Upper lobe of right lung (tissue), 1 donor: ENCODE measurements around the gene NOS2. TPM values are rescaled to one million over a fixed set of nuclear protein-coding genes. Genes with fewer than 3 reads are reported as not detected.
"Not testable (repeated sequence)": the region's sequence is repeated elsewhere in the genome, so short reads cannot be mapped to it uniquely, and the experiment has no call there.

Experiments
- ATAC-seq: fragments of 200-7000 bp; cut with Tn5 transposase; one replicate; pipeline ENCODE4 v1.9.1; 2020; ENCODE audit warnings: mild to moderate bottlenecking, moderate library complexity
- DNase-seq: peaks from one replicate; pipeline ENCODE4 v3.0.0-alpha.2; 2020
- H3K27ac ChIP-seq: fragments of 200-600 bp; one replicate; pipeline ENCODE4 v1.8.0; 2022
- H3K27me3 ChIP-seq: fragments of 200-600 bp; one replicate; pipeline ENCODE4 v1.8.0; 2022; ENCODE audit warnings: mild to moderate bottlenecking
- H3K36me3 ChIP-seq: fragments of 200-600 bp; one replicate; pipeline ENCODE4 v1.8.0; 2022
- H3K4me1 ChIP-seq: fragments of 200-600 bp; one replicate; pipeline ENCODE4 v1.8.0; 2022
- H3K4me3 ChIP-seq: fragments of 200-600 bp; one replicate; pipeline ENCODE4 v1.8.0; 2022; ENCODE audit warnings: mild to moderate bottlenecking
- H3K9me3 ChIP-seq: fragments of 200-600 bp; one replicate; pipeline ENCODE4 v1.8.0; 2022
- intact Hi-C: fragments of 100-400 bp; cut with DNase I; formaldehyde crosslinking; loops from one replicate; pipeline ENCODE4 v1.11.0; 2022
- total RNA-seq: library from RNA; stranded (reverse); fragmentation: NEBNext Ultra II Directional; extraction: Animal tissue kit (Norgen Biotek cat#: 25700); gene quantifications from one replicate; pipeline ENCODE4 v1.2.1, GENCODE V29; 2021
- TF ChIP-seq, protein P1 (sequence below): fragments of 200-600 bp; IDR thresholded peaks from one replicate; pipeline ENCODE4 v1.8.0; 2022; ENCODE audit warnings: antibody characterized with exemption
- donor health status: DM: no; HTN: yes; CAD: no; lungs with severe emphysema.

NOS2 gene
- total RNA-seq, 1 donor from 2014 or later, result 0.55 TPM

DNA sequence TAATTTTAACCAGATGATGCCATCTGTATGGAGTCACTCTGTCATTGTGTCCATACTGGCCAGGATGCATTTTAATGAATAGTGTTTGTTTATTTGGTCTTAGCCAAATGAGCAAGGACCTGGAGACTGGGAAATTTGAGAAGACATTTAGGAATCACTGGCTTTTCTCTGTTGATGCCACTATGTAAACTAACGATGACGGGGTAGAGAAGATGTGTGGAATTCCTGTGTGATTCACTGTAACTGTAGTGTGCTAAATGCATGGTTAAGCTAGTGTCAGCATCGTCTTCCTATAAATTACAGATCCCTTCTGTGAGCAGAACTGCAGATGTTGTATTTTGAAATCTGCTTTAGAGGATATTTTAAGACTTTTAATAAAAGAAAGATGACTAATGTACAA is 66.6 kb downstream of the NOS2 start:
- ATAC-seq, result no peak
- DNase-seq, result no peak
- intact Hi-C loops, result no loop called here
- Histone ChIP-seq H3K4me1 (no peaks in the 10 kb centered on the region), H3K27ac (no peak overlapping the region), H3K4me3 (no peak overlapping the region), H3K36me3 (no peaks in the 10 kb centered on the region), H3K27me3 (peaks cover 4% of the 10 kb centered on the region), H3K9me3 (no peaks in the 10 kb centered on the region)
- TF ChIP-seq, protein P1, sequence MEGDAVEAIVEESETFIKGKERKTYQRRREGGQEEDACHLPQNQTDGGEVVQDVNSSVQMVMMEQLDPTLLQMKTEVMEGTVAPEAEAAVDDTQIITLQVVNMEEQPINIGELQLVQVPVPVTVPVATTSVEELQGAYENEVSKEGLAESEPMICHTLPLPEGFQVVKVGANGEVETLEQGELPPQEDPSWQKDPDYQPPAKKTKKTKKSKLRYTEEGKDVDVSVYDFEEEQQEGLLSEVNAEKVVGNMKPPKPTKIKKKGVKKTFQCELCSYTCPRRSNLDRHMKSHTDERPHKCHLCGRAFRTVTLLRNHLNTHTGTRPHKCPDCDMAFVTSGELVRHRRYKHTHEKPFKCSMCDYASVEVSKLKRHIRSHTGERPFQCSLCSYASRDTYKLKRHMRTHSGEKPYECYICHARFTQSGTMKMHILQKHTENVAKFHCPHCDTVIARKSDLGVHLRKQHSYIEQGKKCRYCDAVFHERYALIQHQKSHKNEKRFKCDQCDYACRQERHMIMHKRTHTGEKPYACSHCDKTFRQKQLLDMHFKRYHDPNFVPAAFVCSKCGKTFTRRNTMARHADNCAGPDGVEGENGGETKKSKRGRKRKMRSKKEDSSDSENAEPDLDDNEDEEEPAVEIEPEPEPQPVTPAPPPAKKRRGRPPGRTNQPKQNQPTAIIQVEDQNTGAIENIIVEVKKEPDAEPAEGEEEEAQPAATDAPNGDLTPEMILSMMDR, result no peak

DNA sequence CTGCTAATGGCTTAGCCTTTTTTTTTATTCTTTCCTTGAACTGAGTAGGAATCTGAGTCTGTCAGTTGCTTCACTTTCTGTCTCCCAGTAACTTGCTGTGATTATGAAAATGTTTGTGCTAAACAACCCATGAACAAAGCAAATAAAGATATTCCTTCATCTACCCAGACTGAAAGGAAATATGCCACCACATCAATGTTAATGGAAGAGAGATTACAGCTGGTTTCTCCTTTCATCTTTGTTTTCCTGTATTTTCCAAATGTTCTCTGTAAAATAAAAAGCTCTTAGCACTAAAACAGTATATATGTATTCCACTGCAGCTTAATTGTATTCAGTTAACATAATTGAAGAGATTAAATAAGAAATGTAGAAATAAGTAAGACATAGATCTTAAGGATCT is 67.6 kb downstream of the NOS2 start:
- H3K27me3 ChIP-seq, DNase-seq, H3K4me3 ChIP-seq, H3K36me3 ChIP-seq, H3K27ac ChIP-seq, intact Hi-C loops, H3K9me3 ChIP-seq, ATAC-seq, H3K4me1 ChIP-seq: not testable (repeated sequence)

DNA sequence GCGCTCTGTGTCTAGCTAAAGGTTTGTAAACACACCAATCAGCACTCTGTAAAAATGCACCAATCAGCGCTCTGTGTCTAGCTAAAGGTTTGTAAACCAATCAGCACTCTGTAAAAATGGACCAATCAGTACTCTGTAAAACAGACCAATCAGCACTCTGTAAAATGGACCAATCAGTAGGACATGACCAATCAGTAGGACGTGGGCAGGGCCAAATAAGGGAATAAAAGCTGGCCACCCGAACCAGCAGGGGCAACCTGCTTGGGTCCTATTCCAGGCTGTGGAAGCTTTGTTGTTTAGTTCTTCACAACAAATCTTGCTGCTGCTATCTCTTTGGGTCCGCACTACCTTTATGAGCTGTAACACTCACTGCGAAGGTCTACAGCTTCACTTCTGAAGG is 74.3 kb downstream of the NOS2 start:
- H3K9me3 ChIP-seq, H3K4me3 ChIP-seq, H3K27me3 ChIP-seq, H3K27ac ChIP-seq, intact Hi-C loops, H3K36me3 ChIP-seq, DNase-seq, ATAC-seq, H3K4me1 ChIP-seq: not testable (repeated sequence)

DNA sequence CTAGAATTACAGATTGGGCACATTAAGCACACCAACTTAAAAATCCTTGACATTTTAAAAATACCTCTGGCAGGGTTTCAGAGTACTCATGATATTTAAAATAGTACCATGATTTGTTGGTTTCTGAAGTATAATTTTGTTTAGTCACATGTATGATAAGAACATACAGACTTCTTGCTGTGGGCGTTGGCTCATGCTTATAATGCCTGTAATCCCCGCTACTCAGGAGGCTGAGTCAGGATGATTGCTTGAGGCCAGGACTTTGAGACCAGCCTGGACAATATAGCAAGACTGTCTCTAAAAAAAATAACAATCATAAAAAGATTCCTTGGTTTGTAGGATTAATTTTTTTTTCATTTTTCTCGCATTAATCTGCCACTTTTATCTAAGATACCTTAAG is 78.5 kb downstream of the NOS2 start:
- TF ChIP-seq, protein P1, result no peak
- H3K4me1 ChIP-seq, result no peaks in the 10 kb centered on the region
- DNase-seq (no peak), ATAC-seq (no peak)
- H3K36me3 ChIP-seq, result no peaks in the 10 kb centered on the region
- no peaks in the 10 kb centered on the region for H3K9me3 ChIP-seq
- H3K4me3 ChIP-seq, result no peak overlapping the region
- no peak overlapping the region for H3K27ac ChIP-seq
- no peaks in the 10 kb centered on the region for H3K27me3 ChIP-seq
- intact Hi-C loops, result no loop called here

Other genes with a start within 250 kb of the NOS2 start
- 185 TPM for gene LGALS9, start 169.3 kb downstream of the NOS2 start, total RNA-seq
- gene LYRM9, start 92.8 kb upstream of the NOS2 start, total RNA-seq, result 9.0 TPM
- 22.6 TPM for gene NLK, start 242.1 kb upstream of the NOS2 start, total RNA-seq